Neuronal stem cell (in vitro differentiated cells): ENCODE data around the gene SEL1L.
A peak's percentile ranks its signal among the peaks of the same experiment; 100 is the strongest.

ENCODE experiments used
- DNase-seq: peaks from one replicate; pipeline ENCODE4 v3.0.0-alpha.2; 2013; ENCODE audit warnings: low spot score
- H2AFZ ChIP-seq: one replicate; pipeline ENCODE4 v1.6.1; 2013; ENCODE audit warnings: mild to moderate bottlenecking, low read length, inconsistent platforms
- H2AK5ac ChIP-seq: 2 replicates; pipeline ENCODE4 v1.6.1; 2013; ENCODE audit warnings: low read depth, mild to moderate bottlenecking, inconsistent platforms, low read length, moderate library complexity, mixed read lengths
- H2BK120ac ChIP-seq: 2 replicates; pipeline ENCODE4 v1.6.1; 2013; ENCODE audit warnings: low read depth, mild to moderate bottlenecking, inconsistent platforms, low read length, moderate library complexity, mixed read lengths
- H2BK12ac ChIP-seq: one replicate; pipeline ENCODE4 v1.6.1; 2013; ENCODE audit warnings: low read length, inconsistent platforms
- H2BK15ac ChIP-seq: 2 replicates; pipeline ENCODE4 v1.6.1; 2013; ENCODE audit warnings: mild to moderate bottlenecking, low read length, inconsistent platforms, mixed read lengths
- H2BK5ac ChIP-seq: one replicate; pipeline ENCODE4 v1.6.1; 2013; ENCODE audit warnings: inconsistent platforms, mild to moderate bottlenecking, low read length, moderate library complexity
- H3K14ac ChIP-seq: one replicate; pipeline ENCODE4 v1.6.1; 2013; ENCODE audit warnings: low read length, inconsistent platforms
- H3K18ac ChIP-seq: 2 replicates; pipeline ENCODE4 v1.6.1; 2013; ENCODE audit warnings: low read length, inconsistent platforms
- H3K23ac ChIP-seq: 2 replicates; pipeline ENCODE4 v1.6.1; 2013; ENCODE audit warnings: low read depth, mild to moderate bottlenecking, mixed read lengths, low read length, inconsistent platforms; ENCODE audit not compliant: poor library complexity
- H3K27ac ChIP-seq: replicated peaks from 3 replicates; pipeline ENCODE4 v1.5.1; 2013; ENCODE audit warnings: low read length, inconsistent platforms
- H3K27me3 ChIP-seq, 3 experiments: 2 replicates each; pipeline ENCODE4 v1.6.1; 2013; ENCODE audit warnings: low read length in 3 of 3, mild to moderate bottlenecking in 2 of 3, inconsistent platforms in 1 of 3, low read depth in 1 of 3, mixed read lengths in 1 of 3, moderate library complexity in 1 of 3; ENCODE audit not compliant: control insufficient read depth in 3 of 3, insufficient read depth in 3 of 3
- H3K36me3 ChIP-seq, 2 donors: replicated peaks in 1 of 2; 2 replicates each; pipeline ENCODE4 v1.6.1; 2013; ENCODE audit warnings: low read length in 2 of 2; ENCODE audit not compliant: control insufficient read depth in 2 of 2, insufficient read depth in 2 of 2
- H3K4ac ChIP-seq: 2 replicates; pipeline ENCODE4 v1.6.1; 2013; ENCODE audit warnings: inconsistent platforms, mild to moderate bottlenecking, low read length, moderate library complexity
- H3K4me1 ChIP-seq, 2 donors: 1 replicate in 1 of 2; 2 replicates in 1 of 2; pipeline ENCODE4 v1.6.1; 2013; ENCODE audit warnings: low read length in 2 of 2, low read depth in 1 of 2; ENCODE audit not compliant: control insufficient read depth in 2 of 2, insufficient read depth in 1 of 2
- H3K4me2 ChIP-seq: one replicate; pipeline ENCODE4 v1.6.1; 2013; ENCODE audit warnings: mild to moderate bottlenecking, low read length, inconsistent platforms; ENCODE audit not compliant: insufficient read depth, poor library complexity, severe bottlenecking
- H3K4me3 ChIP-seq, 2 donors: 2 replicates each; pipeline ENCODE4 v1.5.1; 2013; ENCODE audit warnings: low read length in 2 of 2, mild to moderate bottlenecking in 2 of 2, inconsistent platforms in 1 of 2, moderate library complexity in 1 of 2
- H3K79me1 ChIP-seq: one replicate; pipeline ENCODE4 v1.6.1; 2013; ENCODE audit warnings: low read depth, mild to moderate bottlenecking, inconsistent platforms, low read length, moderate library complexity
- H3K9ac ChIP-seq: one replicate; pipeline ENCODE4 v1.6.1; 2013; ENCODE audit warnings: mild to moderate bottlenecking, low read depth, low read length, inconsistent platforms; ENCODE audit not compliant: poor library complexity
- H3K9me3 ChIP-seq, 2 donors: replicated peaks in 1 of 2; 2 replicates each; pipeline versions ENCODE3 to v1.6.1; 2013; ENCODE audit warnings: low read length in 2 of 2, mild to moderate bottlenecking in 2 of 2, inconsistent platforms in 1 of 2, low read depth in 1 of 2, mixed read lengths in 1 of 2, moderate library complexity in 1 of 2; ENCODE audit not compliant: control insufficient read depth in 2 of 2, insufficient read depth in 1 of 2
- H4K8ac ChIP-seq: one replicate; pipeline ENCODE4 v1.6.1; 2013; ENCODE audit warnings: low read depth, mild to moderate bottlenecking, inconsistent platforms, low read length, moderate library complexity
- H4K91ac ChIP-seq: one replicate; pipeline ENCODE4 v1.6.1; 2013; ENCODE audit warnings: low read length, low read depth, mild to moderate bottlenecking, inconsistent platforms; ENCODE audit not compliant: poor library complexity
- WGBS, 2 donors: extraction: QIAGEN DNeasy Blood & Tissue Kit; methylation state at CpG; one replicate each; pipeline ENCODE4 v1.1.7; 2013; ENCODE audit warnings: missing lambda C conversion rate in 2 of 2, mixed read lengths in 1 of 2; ENCODE audit not compliant: insufficient read length in 2 of 2, insufficient replicate concordance in 1 of 2; ENCODE audit errors: extremely low coverage in 2 of 2; 5-methylcytosine and 5-hydroxymethylcytosine counted together

SEL1L gene

DNA sequence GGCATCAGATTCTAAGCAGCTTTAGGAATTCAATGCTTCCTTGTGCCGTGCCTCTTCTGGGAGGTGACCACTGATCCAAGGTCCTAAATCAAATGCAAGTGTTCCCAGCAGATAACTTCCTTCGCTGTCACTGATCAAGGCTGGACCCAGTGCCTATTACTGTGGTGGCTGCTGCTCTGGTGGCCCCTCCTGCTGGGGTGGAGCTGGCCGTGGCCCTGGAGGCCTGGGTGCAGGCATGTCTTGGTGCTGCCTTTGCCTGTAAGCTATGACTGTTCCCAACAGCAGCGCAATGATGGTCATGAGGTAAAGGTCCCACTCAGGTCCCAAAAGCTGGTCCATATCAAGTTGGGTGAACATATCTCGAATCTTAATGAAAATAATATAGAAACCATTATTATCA lies 56.8 kb downstream of the SEL1L start:
- Histone ChIP-seq H3K4me3 (no peak overlapping the region), H3K9ac (no peak overlapping the region), H3K18ac (peak overlapping the region; percentile 71), H2BK120ac (no peak overlapping the region), H4K8ac (peak overlapping the region; percentile 82), H2BK15ac (no peak overlapping the region), H2BK5ac (no peak overlapping the region), H3K4ac (no peak overlapping the region), H3K23ac (no peak overlapping the region), H3K14ac (no peak overlapping the region), H3K79me1 (no peaks in the 10 kb centered on the region), H3K27me3 (no peaks in the 10 kb centered on the region), H3K27ac (no peak overlapping the region), H3K4me1 (no peaks in the 10 kb centered on the region), H3K9me3 (peaks cover 0 to 2% of the 10 kb centered on the region in 2 donors), H4K91ac (no peak overlapping the region), H3K4me2 (no peak overlapping the region), H3K36me3 (peaks cover 10 to 79% of the 10 kb centered on the region in 2 donors), H2BK12ac (no peak overlapping the region), H2AFZ (no peak overlapping the region), H2AK5ac (no peak overlapping the region)
- no CpG with 5 or more reads among the region's 5 CpGs for WGBS, 2 donors
- no peak for DNase-seq

DNA sequence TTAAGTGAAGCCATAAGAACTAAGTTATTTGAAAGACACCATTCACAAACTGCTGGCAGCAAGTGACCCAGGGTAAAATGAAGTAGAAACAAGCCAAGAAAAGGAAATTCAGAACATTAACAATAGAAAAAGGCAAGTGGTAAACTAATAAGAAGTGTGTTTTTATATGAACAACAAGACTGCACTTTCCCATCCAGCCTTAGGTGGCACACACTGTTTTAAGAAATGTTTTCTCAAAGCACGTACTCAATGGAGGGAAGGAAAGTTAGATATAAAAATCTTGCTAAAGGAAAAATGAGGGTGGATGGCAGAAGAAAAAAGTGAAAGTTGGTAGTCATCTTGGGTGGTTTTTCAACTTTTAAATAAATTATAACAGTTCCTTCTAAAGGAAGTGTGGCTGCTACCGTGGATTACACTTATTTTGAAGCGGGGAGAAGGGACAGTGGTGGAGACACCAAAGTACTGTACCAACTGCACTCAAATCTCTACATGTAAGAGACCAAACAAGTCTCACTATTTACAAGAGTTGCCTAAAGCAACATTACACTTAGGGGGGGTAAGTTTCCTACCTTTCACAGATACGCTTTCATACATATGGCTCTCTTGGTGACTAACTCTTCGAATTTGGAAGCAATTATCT lies 58.8 kb downstream of the SEL1L start:
- no peak overlapping the region for H3K4me3 ChIP-seq
- H4K91ac ChIP-seq = no peak overlapping the region
- H3K4ac ChIP-seq = no peak overlapping the region
- H4K8ac ChIP-seq = no peak overlapping the region
- no peaks in the 10 kb centered on the region for H3K79me1 ChIP-seq
- DNase-seq = no peak
- no peak overlapping the region for H3K27ac ChIP-seq
- H3K14ac ChIP-seq = no peak overlapping the region
- H3K9me3 ChIP-seq = peaks cover 0 to 2% of the 10 kb centered on the region in 2 donors
- H3K4me1 ChIP-seq = no peaks in the 10 kb centered on the region
- no peak overlapping the region for H3K9ac ChIP-seq
- H2BK12ac ChIP-seq = no peak overlapping the region
- no peak overlapping the region for H3K18ac ChIP-seq
- H2AFZ ChIP-seq = no peak overlapping the region
- no peak overlapping the region for H3K4me2 ChIP-seq
- H3K23ac ChIP-seq = no peak overlapping the region
- H2BK5ac ChIP-seq = no peak overlapping the region
- peaks cover 10 to 67% of the 10 kb centered on the region in 2 donors for H3K36me3 ChIP-seq
- no peak overlapping the region for H2AK5ac ChIP-seq
- no CpG with 5 or more reads among the region's 5 CpGs for WGBS, 2 donors
- no peaks in the 10 kb centered on the region for H3K27me3 ChIP-seq
- no peak overlapping the region for H2BK15ac ChIP-seq
- no peak overlapping the region for H2BK120ac ChIP-seq

- Histone ChIP-seq H3K4me3 (no peak overlapping the region), H3K79me1 (no peaks in the 10 kb centered on the region), H3K27me3 (no peaks in the 10 kb centered on the region), H3K14ac (no peak overlapping the region), H3K23ac (no peak overlapping the region), H2BK120ac (no peak overlapping the region), H3K9ac (no peak overlapping the region), H2BK12ac (no peak overlapping the region), H2AFZ (no peak overlapping the region), H3K18ac (no peak overlapping the region), H4K8ac (no peak overlapping the region), H3K4ac (no peak overlapping the region), H2BK5ac (no peak overlapping the region), H3K4me2 (no peak overlapping the region), H3K9me3 (peaks cover 0 to 2% of the 10 kb centered on the region in 2 donors), H3K36me3 (peaks cover 8 to 60% of the 10 kb centered on the region in 2 donors), H2BK15ac (no peak overlapping the region), H3K4me1 (no peaks in the 10 kb centered on the region), H4K91ac (no peak overlapping the region), H3K27ac (no peak overlapping the region), H2AK5ac (no peak overlapping the region)
- DNase-seq = no peak
- WGBS, 2 donors = no CpG with 5 or more reads among the region's 2 CpGs
Observed at GRCh38 chr14:81474148-81474492, 59.5 kb downstream of the SEL1L start.

DNA sequence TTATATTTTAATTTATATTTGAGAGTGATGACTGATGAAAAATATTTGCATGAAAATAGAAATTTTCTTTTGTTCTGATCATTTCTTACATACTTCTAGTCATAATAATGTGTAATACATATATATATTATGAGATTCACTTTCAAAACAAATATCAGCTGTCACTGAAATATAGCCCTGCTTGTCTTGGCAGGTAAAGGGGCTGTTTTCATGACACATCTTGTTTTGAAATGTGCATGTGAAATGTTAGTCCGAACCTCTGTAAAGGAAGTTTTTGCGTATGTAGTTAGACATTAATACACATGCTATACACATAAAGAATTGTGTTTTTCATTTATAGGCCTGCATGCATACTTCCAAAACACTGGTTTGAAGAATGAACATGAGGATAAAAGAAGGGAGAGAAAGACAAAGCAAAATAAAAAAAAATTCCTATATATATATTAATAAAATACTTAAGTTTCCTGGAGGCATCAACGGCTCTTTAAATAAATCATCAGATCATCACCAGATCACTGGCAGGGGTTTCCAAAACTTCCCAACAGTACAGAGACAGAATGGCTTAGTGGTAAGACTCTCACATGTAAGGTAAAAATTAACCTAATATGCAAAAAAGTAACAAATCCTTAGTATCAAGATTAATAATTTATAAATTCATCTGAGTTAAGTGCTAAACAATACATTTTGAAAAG lies 60.1 kb downstream of the SEL1L start:
- no peak overlapping the region for H2BK12ac ChIP-seq
- DNase-seq = no peak
- no peak overlapping the region for H3K4me2 ChIP-seq
- no peak overlapping the region for H3K9ac ChIP-seq
- H3K79me1 ChIP-seq = no peaks in the 10 kb centered on the region
- no peaks in the 10 kb centered on the region for H3K27me3 ChIP-seq
- no peak overlapping the region for H2AK5ac ChIP-seq
- no peak overlapping the region for H3K14ac ChIP-seq
- no peak overlapping the region for H3K18ac ChIP-seq
- H3K23ac ChIP-seq = no peak overlapping the region
- H2AFZ ChIP-seq = no peak overlapping the region
- H2BK5ac ChIP-seq = no peak overlapping the region
- H3K4me3 ChIP-seq = no peak overlapping the region
- peaks cover 0 to 2% of the 10 kb centered on the region in 2 donors for H3K9me3 ChIP-seq
- no peak overlapping the region for H3K4ac ChIP-seq
- no peak overlapping the region for H4K8ac ChIP-seq
- no peak overlapping the region for H2BK15ac ChIP-seq
- WGBS, 2 donors = no CpG with 5 or more reads among the region's 3 CpGs
- H3K36me3 ChIP-seq = peaks cover 8 to 55% of the 10 kb centered on the region in 2 donors
- no peaks in the 10 kb centered on the region for H3K4me1 ChIP-seq
- H4K91ac ChIP-seq = no peak overlapping the region
- H2BK120ac ChIP-seq = no peak overlapping the region
- H3K27ac ChIP-seq = no peak overlapping the region
